Superior temporal gyrus (tissue), 1 donor: ENCODE measurements around the gene KDM5B.
"Not testable (repeated sequence)": the region's sequence is repeated elsewhere in the genome, so short reads cannot be mapped to it uniquely, and the experiment has no call there.

Experiments
- DNase-seq: peaks from one replicate; pipeline ENCODE4 v3.0.0-alpha.2; 2016; ENCODE audit errors: extremely low spot score

The KDM5B gene

GRCh38 chr1:202812176-202813026 is 4.2 kb upstream of the KDM5B start:
- DNase-seq, result no peak

- DNase-seq, result no peak
These were observed 3.3 kb upstream of the KDM5B start for GRCh38 chr1:202811296-202812175.

DNA sequence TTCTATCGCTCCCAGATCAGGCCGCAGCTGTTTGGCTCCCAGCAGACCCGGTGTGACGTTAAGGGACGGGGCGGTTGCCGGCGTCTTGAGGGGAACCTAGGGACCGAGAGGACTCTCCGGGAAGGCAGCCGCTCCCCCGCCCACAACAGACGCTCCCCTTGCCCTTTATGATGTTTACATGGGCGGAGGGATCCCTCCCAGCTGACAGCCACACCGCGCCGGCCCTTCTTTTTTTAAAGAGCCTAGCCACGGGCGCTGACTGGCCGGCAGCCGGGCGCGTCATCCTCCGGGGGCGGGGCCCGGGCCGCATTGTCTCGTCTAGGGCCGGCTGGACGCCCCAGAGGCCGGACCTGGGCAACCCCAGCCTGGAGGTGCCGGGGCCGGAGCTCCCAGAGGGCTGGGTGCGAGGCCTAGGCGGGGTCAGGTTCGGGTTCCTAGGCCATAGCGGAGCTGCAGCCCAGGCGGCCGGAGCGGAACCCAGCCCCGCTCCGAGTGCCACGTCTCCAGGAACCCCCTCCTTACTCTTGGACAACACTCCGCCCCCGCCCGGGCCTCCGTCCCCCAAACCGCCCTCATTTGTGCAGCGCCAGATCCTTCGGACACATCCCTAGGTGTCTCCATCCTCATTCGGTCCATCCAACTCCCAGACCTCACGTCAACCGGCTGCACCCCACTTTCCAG is 2.5 kb upstream of the KDM5B start, which contains the start of gene PCAT6:
Gene PCAT6 (plus strand): TSS at position 340 of the 681 bp plus-strand sequence.
- peak; percentile 95 for DNase-seq

- DNase-seq, result no peak
These were observed 2.0 kb upstream of the KDM5B start for GRCh38 chr1:202810193-202810614.

DNA sequence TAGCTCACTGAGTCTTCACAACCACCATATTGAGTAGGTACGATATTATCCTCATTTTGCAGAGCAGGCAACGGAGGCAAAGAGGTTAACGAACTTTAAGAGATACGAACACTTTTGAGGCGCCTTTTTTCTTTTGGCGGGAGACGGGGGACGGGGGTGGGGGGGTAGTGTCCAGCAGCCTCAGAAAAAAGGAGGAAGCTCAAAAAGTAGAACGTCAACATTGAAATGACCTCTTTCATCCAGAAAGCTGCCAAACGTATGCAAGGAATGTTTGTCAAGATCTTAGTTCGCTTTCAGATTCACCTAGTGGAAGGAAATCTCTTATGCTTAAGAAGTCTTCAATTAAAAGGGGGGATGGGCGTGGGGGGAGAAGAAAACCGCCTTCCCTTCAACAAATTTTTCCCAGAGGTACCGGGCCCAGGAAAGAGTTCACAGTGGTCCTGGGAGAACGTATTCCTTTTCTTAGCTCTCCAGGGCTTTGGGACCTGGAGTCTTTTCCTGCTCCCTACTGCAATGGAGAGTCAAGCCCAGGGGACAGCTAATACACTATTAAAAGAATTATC is 1.5 kb upstream of the KDM5B start:
- DNase-seq, result peak; percentile 13

GRCh38 chr1:202807451-202807925 is 733 bp downstream of the KDM5B start:
- no peak for DNase-seq

- no peak for DNase-seq
These were observed 1.3 kb downstream of the KDM5B start for GRCh38 chr1:202806845-202807450.

DNA sequence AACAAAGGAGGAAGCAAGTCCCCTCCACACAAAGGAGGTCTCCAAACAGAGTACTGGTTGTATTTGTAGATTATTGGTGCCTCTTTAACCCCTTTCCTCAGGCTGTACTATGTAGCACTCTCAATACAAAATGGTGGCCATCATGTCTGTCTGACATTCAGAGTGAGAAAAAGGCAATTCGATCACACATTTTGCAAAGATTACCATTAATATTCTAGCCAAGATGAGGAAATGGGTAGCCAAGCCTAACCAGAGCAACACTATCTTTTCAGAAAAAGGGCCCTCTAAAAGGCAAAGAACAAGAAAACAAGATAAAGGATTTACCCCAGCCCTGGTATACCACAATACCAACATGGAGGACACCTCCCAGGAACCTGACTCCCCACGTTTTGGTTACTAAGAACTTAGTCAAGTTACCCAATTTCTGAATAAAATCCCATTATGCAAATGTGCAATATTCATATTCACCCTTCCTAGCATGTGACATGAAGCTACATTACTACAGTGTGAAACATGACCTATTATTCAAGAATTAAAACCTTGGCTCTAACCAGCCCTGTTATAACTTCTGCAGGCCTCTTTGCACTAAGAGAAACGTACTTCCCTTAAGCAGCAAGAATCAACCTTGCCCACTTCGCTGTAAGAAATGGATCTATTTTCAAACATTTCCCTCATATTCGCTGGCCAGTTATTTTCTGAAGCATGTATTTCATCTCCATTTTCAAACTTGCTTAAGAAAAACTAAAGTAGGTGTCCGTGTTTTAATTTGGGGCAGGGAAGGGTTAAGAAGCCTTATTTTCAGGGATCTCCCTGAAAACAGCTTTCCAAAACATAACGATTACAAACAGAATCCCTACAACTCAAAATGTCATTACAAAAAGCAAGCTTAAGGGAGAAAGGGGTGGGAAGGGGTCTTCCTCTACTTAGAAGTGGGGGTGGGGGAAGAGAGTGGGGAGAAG is 2.1 kb downstream of the KDM5B start:
- DNase-seq, result peak; percentile 21

DNA sequence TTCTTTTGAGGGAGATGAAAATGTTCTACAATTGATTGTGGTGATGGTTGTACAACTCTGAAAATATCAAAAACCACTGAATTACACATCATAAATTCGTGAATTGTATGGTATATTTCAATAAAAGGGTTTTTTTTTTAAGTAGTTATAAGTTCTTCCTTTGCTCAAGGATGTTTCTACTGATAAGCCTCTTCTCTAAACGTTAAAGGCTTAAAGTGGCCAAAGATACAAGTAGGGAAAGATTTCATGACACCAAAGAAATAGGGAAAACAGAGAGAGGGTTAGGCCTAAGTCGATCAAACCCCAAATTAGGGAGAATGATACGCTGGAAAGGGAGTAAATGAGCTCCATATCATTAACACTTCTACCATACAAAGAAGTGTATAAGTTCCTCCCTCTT is 4.1 kb downstream of the KDM5B start:
- no peak for DNase-seq

GRCh38 chr1:202802998-202803932 is 5.0 kb downstream of the KDM5B start:
- no peak for DNase-seq

- no peak for DNase-seq
These were observed 6.2 kb downstream of the KDM5B start for GRCh38 chr1:202802034-202802433.

DNA sequence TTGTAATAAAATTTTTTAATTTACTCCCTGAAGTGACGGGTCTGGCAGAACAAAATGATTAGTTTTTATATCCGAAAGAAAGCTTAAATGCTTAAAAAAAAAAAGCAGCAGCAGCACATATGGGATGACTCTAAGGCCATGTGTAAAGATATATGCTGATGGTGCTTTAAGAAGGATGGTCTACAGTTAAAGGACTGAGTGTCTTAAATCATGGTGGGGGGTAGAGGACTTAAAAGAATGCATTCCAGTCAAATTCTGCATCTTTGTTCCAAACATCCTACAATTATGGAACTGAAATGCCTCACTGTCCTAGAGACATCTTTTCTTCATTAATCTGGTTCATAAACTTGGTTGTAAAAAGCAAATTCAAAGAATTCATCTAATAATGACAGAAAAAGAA is 7.0 kb downstream of the KDM5B start:
- no peak for DNase-seq

DNA sequence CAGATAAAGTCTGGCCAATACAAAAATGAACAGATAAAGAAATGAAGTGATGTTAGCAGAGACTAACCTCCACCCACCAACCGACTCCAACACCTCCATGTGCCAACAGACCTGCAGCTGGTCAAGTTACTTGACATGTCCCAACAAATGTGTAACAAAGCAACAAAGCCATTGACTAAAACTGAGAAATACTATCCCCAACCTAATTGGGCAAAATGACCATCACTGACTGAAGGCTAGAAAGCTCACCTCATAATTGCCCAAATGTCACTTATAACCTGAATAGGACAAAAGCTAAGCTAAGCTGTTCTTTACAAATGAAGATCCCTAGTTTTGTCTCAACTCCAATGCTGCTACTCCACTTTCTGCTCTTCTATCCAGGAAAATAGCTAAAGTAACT is 7.5 kb downstream of the KDM5B start:
- DNase-seq, result no peak

DNA sequence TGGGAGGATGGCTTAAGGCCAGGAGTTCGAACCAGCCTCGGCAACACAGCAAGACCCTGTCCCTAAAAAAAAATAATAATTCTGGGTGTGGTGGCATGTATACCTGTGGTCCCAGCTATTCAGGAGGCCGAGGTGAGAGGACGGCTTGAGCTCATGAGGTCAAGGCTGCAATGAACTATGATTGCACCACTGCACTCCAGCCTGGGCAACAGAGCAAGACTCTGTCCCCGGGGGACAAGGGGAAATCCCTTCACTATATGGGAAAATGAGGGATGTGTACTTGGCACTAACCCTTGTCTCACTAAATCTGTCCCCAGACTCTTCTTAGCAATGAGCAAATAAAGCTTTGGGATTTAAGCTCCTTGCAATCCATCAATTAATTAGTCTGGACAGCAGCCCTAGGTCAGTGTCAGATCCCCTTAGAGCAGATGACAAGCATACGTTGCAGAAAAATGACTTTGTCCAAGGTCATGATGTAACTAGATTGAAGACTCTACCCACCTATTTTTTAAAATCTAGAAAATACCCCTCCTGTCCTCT is 9.4 kb downstream of the KDM5B start:
- no peak for DNase-seq

GRCh38 chr1:202798260-202798659 is 10.0 kb downstream of the KDM5B start:
- no peak for DNase-seq

- DNase-seq, result no peak
These were observed 11.6 kb downstream of the KDM5B start for GRCh38 chr1:202796670-202797069.

DNA sequence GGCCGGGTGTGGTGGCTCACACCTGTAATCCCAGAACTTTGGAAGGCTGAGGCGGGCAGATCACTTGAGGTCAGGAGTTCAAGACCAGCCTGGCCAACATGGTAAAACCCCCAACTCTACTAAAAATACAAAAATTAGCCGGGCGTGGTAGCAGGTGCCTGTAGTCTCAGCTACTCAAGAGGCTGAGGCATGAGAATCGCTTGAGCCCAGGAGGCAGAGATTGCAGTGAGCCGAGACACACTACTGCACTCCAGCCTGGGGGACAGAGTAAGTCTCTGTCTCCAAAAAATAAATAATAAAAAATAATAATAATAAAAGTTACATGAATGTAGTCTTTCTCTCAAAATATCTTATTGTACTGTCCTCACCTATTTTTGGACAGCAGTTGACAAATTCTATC is 13.3 kb downstream of the KDM5B start:
- not testable (repeated sequence) for DNase-seq

DNA sequence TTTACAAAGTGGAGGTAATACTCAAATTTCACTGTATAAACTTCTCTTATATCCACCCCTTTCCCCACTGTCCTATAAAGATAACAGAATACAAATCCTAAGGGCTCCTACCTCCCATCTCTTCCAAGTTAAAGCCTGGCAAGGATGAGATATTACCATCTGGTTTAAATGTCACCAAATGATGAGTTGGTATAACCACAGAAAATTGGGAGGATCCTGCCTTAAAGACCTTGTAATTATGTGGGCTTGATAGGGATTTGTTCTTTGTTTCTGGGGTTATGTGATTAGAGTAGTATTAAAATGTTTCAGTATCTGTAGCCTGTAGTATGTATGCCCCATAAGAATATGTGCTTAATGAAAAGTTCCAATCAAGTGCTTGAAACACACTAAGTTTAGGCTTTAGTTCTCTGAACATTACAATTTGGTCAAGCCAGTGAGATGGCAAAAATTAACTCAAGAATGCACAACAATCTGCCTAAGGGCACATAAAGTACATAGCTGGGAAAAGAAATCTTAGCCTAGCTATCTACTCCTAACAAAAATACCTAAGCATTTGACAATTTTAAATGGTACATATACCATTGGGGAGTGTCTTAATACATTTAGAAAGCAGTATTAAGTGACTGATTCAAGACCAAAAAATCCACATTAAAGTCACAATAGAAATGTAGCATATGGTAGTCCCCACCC is 14.0 kb downstream of the KDM5B start:
- no peak for DNase-seq
